GM19240 (cell line): ENCODE measurements around the gene NXN.
"Not testable (repeated sequence)": the region's sequence is repeated elsewhere in the genome, so short reads cannot be mapped to it uniquely, and the experiment has no call there.

Source experiments
- DNase-seq: peaks from one replicate; pipeline ENCODE4 v3.0.0; 2011; ENCODE audit warnings: low spot score; ENCODE audit not compliant: insufficient read length

Gene NXN

GRCh38 chr17:866568-867103 is 112.9 kb downstream of the NXN start:
- DNase-seq: no peak

GRCh38 chr17:864315-864714 is 115.3 kb downstream of the NXN start:
- no peak for DNase-seq

DNA sequence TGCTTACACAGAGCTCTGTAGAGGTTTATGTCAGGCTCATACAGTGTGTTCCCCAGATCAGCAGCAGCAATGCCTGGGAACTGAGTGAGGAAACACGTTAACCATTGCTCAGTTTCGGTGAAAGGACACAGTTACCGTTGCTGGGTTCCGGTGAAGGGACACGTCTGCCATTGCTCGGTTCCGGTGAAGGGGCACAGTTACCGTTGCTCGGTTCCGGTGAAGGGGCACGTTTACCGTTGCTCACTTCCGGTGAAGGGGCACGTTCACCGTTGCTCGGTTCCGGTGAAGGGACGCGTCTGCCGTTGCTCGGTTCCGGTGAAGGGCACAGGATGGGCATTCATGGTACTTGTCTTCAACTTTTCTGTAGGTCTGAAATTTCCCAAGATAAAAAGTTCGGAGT is 115.7 kb downstream of the NXN start:
- DNase-seq: no peak

DNA sequence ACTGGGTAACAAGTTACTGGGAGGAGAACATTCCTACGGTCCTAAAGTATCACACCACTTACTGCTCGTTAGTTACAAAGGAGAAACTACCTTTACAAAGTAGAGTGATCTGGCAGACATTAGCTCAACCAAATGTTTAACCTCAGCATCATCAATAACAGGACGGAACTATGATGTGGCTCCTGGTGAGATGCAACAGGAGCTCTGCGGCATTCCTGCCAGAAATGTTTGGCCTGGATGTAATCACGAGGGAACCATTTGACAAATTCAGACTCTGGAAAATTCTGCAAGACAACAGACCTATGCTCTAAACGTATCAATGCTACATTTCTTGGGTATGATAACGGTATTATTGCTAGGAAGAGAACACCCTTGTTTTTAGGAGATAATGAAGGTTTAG is 117.0 kb downstream of the NXN start:
- no peak for DNase-seq

DNA sequence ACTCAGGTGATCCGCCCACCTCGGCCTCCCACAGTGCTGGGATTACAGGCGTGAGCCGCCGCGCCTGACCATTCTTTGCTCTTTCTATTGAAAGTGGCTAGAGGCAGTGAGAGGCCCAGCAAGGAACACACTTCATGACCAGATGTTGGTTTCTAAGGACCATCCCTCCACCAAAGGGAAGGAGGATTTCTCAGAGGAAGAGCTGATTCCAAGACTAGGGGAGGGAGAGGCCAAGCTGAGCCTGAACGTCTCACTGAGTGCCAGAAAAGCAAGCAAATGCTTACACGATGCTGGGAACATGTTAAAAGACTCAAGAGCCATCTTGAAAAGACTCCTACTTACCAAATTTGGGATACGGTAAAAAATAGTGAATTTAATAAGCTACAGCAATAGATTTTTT is 118.2 kb downstream of the NXN start:
- DNase-seq: no peak

- no peak for DNase-seq
Observed at GRCh38 chr17:860805-861204, 118.8 kb downstream of the NXN start.

GRCh38 chr17:859824-860195 is 119.8 kb downstream of the NXN start:
- DNase-seq: no peak

- no peak for DNase-seq
Observed at GRCh38 chr17:859061-859823, 120.3 kb downstream of the NXN start.

DNA sequence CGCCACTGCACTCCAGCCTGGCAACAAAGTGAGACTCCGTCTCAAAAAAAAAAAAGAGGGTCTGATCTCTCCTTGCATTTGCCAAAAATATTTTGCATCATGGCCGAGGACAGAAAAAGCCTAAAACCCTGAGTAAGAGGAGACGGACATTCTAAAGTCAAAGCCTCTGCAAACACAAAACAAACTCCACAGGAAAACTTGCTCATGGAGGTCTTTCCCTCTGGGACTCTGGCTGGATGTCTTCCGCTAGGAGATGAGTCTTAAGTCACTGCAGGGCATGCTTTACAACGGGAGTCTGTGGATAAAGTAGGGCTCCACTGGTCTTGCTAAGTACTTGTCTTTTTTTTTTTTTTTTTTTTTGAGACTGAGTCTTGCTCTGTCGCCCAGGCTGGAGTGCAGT is 123.4 kb downstream of the NXN start:
- no peak for DNase-seq

DNA sequence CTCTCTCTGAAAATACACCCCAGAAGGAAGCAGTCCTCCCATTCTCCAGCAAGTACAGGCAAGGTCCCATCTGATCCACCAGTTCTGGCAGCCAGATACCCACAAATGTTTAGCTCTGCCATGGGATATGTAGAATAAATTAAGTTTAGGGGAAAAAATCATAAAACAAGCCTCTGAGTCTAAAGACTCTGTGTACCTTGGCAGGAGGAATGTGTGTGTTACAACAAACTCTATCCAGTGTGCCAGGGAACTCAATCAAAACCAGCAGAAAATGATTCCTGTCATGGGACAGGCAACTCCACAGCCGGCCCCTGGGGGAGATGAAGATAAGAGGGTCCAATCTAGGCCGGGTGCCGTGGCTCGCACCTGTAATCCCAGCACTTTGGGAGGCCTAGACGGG is 124.0 kb downstream of the NXN start:
- DNase-seq: no peak

- DNase-seq: not testable (repeated sequence)
Observed at GRCh38 chr17:852850-853249, 126.7 kb downstream of the NXN start.

GRCh38 chr17:852349-852748 is 127.2 kb downstream of the NXN start:
- no peak for DNase-seq

- DNase-seq: no peak
Observed at GRCh38 chr17:851924-852323, 127.7 kb downstream of the NXN start.

DNA sequence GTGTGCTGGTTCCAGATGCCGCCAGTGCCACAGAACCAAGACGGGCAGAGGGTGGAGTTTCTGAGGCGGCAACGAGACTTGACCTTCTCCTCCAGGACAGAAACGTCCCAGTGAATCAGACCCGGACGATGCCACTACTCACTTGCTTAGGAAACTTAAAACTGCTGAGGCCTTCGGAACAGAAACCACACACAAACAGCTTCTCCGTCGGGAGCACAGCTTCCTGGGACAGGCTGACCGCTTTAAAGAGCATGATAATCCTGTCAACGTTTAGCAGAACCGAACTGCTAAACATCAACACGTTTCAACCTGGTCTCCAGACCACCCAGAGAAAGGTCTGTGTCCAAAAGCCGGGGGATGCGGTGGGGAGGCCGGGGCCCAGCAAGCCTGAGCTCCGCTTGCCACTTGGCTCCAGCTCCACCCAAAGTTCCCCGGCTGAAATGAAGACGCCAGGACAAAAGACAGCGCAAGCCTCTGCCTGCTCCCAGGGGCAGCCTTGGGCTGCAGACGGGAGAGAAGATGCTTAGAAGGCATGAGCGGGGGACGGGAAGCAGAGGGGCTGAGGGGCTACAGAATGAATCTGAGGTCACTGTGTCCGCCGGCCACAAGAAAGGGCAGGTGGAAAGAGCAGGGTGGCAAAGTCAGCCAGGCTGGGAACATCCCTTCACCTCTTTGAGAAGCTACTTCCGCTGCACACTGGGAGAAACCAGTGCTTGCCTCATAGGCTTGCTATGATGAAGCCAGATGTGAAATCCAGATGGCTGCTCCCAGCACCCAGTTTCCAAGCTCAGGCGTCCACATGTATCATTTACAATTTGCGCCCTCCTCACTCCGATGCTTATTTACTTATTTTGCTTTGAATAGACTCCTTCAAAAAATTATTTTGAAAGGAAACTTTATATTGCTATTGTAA is 128.5 kb downstream of the NXN start:
- no peak for DNase-seq

DNA sequence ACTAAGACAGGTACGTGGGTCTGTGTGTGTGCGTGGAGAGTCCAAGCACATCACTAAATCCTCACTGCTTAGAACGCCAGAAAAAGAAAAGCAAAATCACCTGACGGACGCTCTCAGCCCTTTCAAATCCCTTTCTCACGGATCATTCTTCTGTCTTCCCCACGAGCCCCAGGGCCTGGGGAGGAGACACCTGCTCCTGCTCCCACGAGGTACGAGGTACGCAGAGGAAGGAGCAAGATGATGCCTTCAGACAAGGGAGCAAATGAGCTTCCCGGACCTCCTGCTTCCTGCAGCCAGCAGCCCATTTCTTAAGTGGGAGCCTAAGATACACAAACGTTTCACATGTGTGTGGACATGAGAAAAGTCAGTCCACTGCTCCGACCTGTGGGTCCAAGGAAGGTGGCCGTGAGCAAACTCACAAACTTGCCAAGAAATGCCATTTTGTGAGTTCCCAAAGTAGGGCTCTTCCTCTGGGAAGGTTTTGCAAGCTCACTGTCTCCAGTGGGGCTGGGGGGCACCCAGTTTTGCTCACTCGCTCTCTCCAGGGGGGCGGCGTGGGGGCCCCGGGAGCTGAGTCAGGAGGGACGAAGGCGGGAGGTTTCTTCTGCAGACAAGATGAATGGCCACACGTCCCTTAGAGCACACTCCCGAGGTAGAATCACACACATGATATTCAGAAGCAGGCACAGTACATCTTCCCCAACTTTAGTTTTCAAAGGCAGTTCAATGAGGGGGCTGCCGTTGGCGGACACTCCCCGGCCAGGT is 129.3 kb downstream of the NXN start:
- no peak for DNase-seq

DNA sequence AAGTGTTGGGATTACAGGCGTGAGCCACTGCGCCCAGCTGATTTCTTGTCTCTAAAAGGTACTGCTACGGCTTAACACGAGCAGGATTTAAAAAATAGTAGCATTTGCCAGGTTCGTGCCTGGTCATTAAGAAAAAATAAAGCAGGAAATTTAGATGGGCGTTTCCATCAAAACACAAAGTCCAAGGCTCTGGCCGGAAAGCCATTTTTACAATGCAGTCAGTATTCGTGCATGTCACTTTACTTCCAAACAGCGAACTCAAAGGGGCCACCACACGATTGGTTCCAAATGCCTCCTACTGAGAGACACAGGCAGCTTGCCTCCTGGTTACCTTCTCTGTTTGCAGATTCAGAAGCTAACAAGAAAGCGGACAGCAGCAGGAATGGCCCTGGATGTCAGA is 131.2 kb downstream of the NXN start:
- DNase-seq: no peak

DNA sequence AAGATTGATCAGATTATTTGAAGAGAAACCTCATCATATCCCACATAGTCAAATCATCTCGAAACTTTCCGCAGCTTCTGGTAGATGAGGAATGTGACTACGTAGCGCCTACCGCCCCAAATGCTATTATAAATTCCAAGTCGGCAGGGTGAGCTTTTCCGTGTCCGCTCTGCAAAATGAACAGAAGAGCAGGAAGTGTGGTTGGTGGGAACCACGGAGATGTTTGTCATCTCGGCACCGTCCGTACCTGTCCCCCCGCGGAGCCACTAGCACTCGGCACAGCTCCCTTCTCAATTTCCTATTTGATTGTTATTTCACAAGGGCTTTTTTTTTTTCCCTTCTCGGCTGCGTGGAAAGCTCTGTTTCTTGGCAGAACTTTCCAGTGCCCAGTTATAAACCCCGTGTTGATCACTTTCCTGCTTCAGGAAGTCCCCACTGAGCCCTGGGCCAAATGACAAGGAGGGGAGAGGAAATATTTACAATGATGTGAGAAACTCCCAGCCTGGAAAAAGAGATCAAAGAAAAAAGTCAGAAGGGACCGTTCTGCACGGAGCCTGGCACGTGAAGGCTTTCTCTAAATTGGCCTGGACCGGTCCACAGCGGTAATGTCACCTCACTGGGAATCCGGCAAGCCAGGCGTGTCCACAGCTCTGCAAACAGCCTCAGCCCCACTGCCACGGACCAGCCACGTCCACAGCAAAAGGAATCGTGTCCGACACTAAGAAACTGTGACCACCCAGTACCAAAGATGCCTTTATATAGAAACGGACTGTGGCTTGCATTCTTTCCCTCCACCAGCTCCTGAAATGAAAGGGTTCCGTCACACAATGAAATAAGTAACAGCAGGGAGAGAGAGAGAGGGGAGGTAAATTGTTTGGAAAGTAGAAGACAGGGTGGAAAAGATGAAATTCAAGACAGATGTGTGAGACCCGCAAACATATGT is 132.4 kb downstream of the NXN start:
- DNase-seq: no peak

GRCh38 chr17:841313-841712 is 138.3 kb downstream of the NXN start:
- no peak for DNase-seq

GRCh38 chr17:838486-838885 is 141.1 kb downstream of the NXN start:
- no peak for DNase-seq

- no peak for DNase-seq
Observed at GRCh38 chr17:836151-836550, 143.4 kb downstream of the NXN start.

- not testable (repeated sequence) for DNase-seq
Observed at GRCh38 chr17:835721-836120, 143.9 kb downstream of the NXN start.
